ENCODE measurements around the gene NPC1L1. TPM values are rescaled to one million over a fixed set of nuclear protein-coding genes. Genes with fewer than 3 reads are reported as not detected.

Gene NPC1L1, protein sequence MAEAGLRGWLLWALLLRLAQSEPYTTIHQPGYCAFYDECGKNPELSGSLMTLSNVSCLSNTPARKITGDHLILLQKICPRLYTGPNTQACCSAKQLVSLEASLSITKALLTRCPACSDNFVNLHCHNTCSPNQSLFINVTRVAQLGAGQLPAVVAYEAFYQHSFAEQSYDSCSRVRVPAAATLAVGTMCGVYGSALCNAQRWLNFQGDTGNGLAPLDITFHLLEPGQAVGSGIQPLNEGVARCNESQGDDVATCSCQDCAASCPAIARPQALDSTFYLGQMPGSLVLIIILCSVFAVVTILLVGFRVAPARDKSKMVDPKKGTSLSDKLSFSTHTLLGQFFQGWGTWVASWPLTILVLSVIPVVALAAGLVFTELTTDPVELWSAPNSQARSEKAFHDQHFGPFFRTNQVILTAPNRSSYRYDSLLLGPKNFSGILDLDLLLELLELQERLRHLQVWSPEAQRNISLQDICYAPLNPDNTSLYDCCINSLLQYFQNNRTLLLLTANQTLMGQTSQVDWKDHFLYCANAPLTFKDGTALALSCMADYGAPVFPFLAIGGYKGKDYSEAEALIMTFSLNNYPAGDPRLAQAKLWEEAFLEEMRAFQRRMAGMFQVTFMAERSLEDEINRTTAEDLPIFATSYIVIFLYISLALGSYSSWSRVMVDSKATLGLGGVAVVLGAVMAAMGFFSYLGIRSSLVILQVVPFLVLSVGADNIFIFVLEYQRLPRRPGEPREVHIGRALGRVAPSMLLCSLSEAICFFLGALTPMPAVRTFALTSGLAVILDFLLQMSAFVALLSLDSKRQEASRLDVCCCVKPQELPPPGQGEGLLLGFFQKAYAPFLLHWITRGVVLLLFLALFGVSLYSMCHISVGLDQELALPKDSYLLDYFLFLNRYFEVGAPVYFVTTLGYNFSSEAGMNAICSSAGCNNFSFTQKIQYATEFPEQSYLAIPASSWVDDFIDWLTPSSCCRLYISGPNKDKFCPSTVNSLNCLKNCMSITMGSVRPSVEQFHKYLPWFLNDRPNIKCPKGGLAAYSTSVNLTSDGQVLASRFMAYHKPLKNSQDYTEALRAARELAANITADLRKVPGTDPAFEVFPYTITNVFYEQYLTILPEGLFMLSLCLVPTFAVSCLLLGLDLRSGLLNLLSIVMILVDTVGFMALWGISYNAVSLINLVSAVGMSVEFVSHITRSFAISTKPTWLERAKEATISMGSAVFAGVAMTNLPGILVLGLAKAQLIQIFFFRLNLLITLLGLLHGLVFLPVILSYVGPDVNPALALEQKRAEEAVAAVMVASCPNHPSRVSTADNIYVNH (N-terminal part only)
- not detected for total RNA-seq (ENCODE audit: unreplicated experiment)
- long read RNA-seq: 0 reads

- H3K36me3 Mint-ChIP-seq (ENCODE audit: unreplicated experiment): no peaks in the 10 kb centered on the region
- peaks cover 15% of the 10 kb centered on the region for H3K27me3 Mint-ChIP-seq (ENCODE audit: unreplicated experiment)
- H3K4me3 Mint-ChIP-seq (ENCODE audit: unreplicated experiment): no peak within 1 kb of the TSS
- DNase-seq: no peak
- TF ChIP-seq CTCF (IDR thresholded peaks at IDR 0.05; ENCODE audit: partially characterized antibody, unreplicated experiment): no peak
- H3K9me3 Mint-ChIP-seq (ENCODE audit: unreplicated experiment): peaks cover 6% of the 10 kb centered on the region
- H3K27ac Mint-ChIP-seq (ENCODE audit: unreplicated experiment): no peak within 1 kb of the TSS
- peaks cover 4% of the 10 kb centered on the region for H3K4me1 Mint-ChIP-seq (ENCODE audit: low read depth, unreplicated experiment)
Measured at GRCh38 chr7:44541028-44541869, at the start of gene NPC1L1. Gene NPC1L1 (minus strand): TSS chr7:44541330. CDS start chr7:44541259, 71 bp downstream.

- H3K9me3 Mint-ChIP-seq (ENCODE audit: unreplicated experiment): no peaks in the 10 kb centered on the region
- H3K36me3 Mint-ChIP-seq (ENCODE audit: unreplicated experiment): no peaks in the 10 kb centered on the region
- no peak overlapping the region for H3K4me3 Mint-ChIP-seq (ENCODE audit: unreplicated experiment)
- H3K4me1 Mint-ChIP-seq (ENCODE audit: low read depth, unreplicated experiment): peaks cover 2% of the 10 kb centered on the region
- no peak for DNase-seq
- H3K27me3 Mint-ChIP-seq (ENCODE audit: unreplicated experiment): peaks cover 3% of the 10 kb centered on the region
- no peak overlapping the region for H3K27ac Mint-ChIP-seq (ENCODE audit: unreplicated experiment)
- TF ChIP-seq CTCF (IDR thresholded peaks at IDR 0.05; ENCODE audit: partially characterized antibody, unreplicated experiment): no peak
Measured at GRCh38 chr7:44590910-44591309, 49.8 kb upstream of the NPC1L1 start.

DNA sequence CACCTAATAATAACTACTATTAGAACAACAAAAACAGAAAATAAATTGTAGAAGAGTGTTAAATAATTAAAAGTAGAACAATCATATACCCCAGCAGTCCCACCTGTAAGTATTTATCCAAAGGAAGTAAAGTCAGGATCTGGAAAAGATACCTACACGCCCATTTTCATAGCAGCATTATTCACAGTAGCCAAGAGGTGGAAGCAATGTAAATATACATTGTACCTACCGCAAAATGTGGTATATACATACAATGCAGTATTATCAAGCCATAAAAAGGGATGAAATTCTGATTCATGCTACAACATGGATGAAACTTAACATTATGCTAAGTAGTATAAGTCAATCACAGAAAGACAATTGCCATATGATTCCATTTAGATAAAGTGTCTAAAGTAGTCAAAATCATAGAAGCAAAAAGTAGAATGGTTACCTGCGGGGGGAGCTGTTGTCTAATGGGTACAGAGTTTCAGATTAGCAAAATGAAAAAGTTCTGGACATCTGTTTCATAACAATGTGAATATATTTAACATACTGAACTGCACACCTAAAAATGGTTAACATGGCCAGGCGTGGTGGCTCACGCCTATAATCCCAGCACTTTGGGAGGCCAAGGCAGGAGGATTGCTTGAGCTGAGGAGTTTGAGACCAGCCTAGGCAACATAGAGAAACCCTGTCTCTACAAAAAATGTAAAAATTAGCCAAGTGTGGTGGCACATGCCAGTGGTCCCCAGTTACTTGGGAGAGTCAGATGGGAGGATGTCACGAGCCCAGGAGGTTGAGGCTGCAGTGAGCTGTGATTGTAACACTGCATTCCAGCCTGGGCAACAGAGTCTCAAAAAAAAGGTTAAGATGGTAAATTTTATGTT lies 46.9 kb upstream of the NPC1L1 start:
- peaks cover 1% of the 10 kb centered on the region for H3K27me3 Mint-ChIP-seq (ENCODE audit: unreplicated experiment)

More for the DNA sequence above, 46.9 kb upstream of the NPC1L1 start:
- Mint-ChIP-seq H3K9me3 (ENCODE audit: unreplicated experiment) (peaks cover 4% of the 10 kb centered on the region), H3K4me3 (ENCODE audit: unreplicated experiment) (no peak overlapping the region), H3K27ac (ENCODE audit: unreplicated experiment) (peak overlapping the region; percentile 53), H3K4me1 (ENCODE audit: low read depth, unreplicated experiment) (peaks cover 2% of the 10 kb centered on the region), H3K36me3 (ENCODE audit: unreplicated experiment) (no peaks in the 10 kb centered on the region)
- no peak for DNase-seq
- peak; percentile 15 for TF ChIP-seq CTCF (IDR thresholded peaks at IDR 0.05; ENCODE audit: partially characterized antibody, unreplicated experiment)

Measured in glutamatergic neuron (in vitro differentiated cells).